ENCODE measurements around the gene PRKG1. TPM values are rescaled to one million over a fixed set of nuclear protein-coding genes. Genes with fewer than 3 reads are reported as not detected.

PRKG1 gene
- total and polyA plus RNA-seq, 2 of the 4 experiments (the other 2 are of a cell fraction) = 3.5 to 18.3 TPM

DNA sequence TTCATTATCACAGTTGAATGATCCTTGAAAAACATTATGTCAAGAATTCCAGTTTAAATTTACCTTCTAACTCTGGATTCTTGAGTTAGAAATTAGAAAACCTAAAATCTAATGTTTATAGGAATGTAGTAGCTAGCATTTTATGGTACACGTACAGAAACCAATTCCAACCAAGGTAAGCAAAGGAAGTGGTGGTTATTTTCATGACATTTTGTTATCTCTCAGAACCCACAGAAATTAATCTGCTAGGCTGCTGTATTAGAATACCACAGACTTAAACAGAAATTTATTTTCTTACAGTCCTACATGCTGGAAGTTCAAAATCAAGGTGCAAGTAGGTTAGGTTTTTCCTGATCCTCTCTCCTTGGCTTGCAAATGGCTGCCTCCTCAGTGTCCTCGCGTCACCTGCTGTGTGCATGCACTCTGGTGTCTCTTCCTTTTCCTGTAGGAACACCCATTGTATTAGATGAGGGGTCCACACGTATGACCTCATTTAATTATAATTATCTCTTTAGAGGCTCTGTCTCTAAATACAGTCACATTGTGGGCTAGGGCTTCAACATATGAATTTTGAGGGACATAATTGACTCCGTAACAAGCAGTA is 633.6 kb downstream of the PRKG1 start:
- dilution Hi-C loops (cut with HindIII; ENCODE audit: low sequenced_read_pairs, unreplicated experiment) (no loop called here), intact Hi-C loops (cut with micrococcal nuclease) (no loop called here), in situ Hi-C loops (cut with MboI; ENCODE audit: low sequenced_read_pairs) (no loop called here)
- Histone ChIP-seq H2BK120ac (ENCODE audit: low read depth, low read length) (no peak overlapping the region), H3K4me3 (ENCODE audit: insufficient read depth, low read depth, low read length) (no peak overlapping the region), H4K8ac (ENCODE audit: low read depth in 2 of 2, low read length in 2 of 2) (no peak overlapping the region), H3K56ac (ENCODE audit: extremely low read depth, insufficient read depth, low read length) (no peak overlapping the region), H3K18ac (ENCODE audit: low read depth, low read length) (no peak overlapping the region), H2BK20ac (ENCODE audit: low read depth, low read length) (no peak overlapping the region), H3K4me1 (ENCODE audit: control insufficient read depth, insufficient read depth, low read length) (no peaks in the 10 kb centered on the region), H4K91ac (ENCODE audit: insufficient read depth, low read depth, low read length) (no peak overlapping the region), H2AK9ac (replicated peaks; ENCODE audit: low read depth, low read length, poor library complexity) (no peak overlapping the region), H3K4me2 (ENCODE audit: low read depth, low read length) (no peak overlapping the region), H3K23ac (ENCODE audit: low read depth, low read length) (no peak overlapping the region), H3K14ac (replicated peaks; ENCODE audit: low read depth, low read length) (no peak overlapping the region), H2BK15ac (ENCODE audit: low read depth, low read length) (no peak overlapping the region), H3K9ac (ENCODE audit: low read depth, low read length) (no peak overlapping the region), H3K27ac (ENCODE audit: insufficient read depth, low read length) (no peak overlapping the region), H3K27me3 (ENCODE audit: control insufficient read depth, insufficient read depth, low read length) (no peaks in the 10 kb centered on the region), H3K9me3 (ENCODE audit: control insufficient read depth, insufficient read depth, low read length) (no peaks in the 10 kb centered on the region), H3K79me1 (ENCODE audit: low read depth in 1 of 2, low read length in 2 of 2) (0 out of 4 replicates have a peak, but pooled peaks cover 0 to 3% of the 10 kb centered on the region in 2 experiments), H2BK5ac (ENCODE audit: low read depth, low read length, poor library complexity, severe bottlenecking) (no peak overlapping the region), H3K4ac (ENCODE audit: low read depth, low read length) (no peak overlapping the region), H2AK5ac (ENCODE audit: low read depth, low read length) (no peak overlapping the region), H4K20me1 (ENCODE audit: insufficient read depth, low read length) (no peaks in the 10 kb centered on the region), H4K5ac (ENCODE audit: low read depth, low read length) (no peak overlapping the region), H3K36me3 (ENCODE audit: control insufficient read depth, insufficient read depth, low read length) (no peaks in the 10 kb centered on the region), H2AFZ (replicated peaks; ENCODE audit: low read length, poor library complexity) (no peak overlapping the region), H3K9me1 (ENCODE audit: insufficient read depth, low read length) (no peaks in the 10 kb centered on the region)
- no peak for DNase-seq
- CTCF ChIA-PET = no interaction called here
- POLR2A ChIA-PET (ENCODE audit: unreplicated experiment) = no interaction called here
- ATAC-seq (ENCODE audit: low read depth) = no peak
- WGBS, 2 experiments (ENCODE audit: extremely low coverage in 2 of 2, insufficient read length in 1 of 2) = no CpG with 5 or more reads among the region's 5 CpGs
- no TSS peak for BruUV-seq (replicated peaks)
- no peak for TF ChIP-seq FOS (IDR thresholded peaks at IDR 0.05; ENCODE audit: low read depth, low read length)
- TF ChIP-seq CEBPB (IDR thresholded peaks at IDR 0.05; ENCODE audit: low read depth, low read length) = no peak
- TF ChIP-seq BHLHE40 (IDR thresholded peaks at IDR 0.05; ENCODE audit: low read depth, low read length) = no peak
- TF ChIP-seq MXI1 (IDR thresholded peaks at IDR 0.05; ENCODE audit: borderline replicate concordance, low read depth, low read length) = no peak
- TF ChIP-seq, protein P1, sequence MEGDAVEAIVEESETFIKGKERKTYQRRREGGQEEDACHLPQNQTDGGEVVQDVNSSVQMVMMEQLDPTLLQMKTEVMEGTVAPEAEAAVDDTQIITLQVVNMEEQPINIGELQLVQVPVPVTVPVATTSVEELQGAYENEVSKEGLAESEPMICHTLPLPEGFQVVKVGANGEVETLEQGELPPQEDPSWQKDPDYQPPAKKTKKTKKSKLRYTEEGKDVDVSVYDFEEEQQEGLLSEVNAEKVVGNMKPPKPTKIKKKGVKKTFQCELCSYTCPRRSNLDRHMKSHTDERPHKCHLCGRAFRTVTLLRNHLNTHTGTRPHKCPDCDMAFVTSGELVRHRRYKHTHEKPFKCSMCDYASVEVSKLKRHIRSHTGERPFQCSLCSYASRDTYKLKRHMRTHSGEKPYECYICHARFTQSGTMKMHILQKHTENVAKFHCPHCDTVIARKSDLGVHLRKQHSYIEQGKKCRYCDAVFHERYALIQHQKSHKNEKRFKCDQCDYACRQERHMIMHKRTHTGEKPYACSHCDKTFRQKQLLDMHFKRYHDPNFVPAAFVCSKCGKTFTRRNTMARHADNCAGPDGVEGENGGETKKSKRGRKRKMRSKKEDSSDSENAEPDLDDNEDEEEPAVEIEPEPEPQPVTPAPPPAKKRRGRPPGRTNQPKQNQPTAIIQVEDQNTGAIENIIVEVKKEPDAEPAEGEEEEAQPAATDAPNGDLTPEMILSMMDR (conservative IDR thresholded peaks at IDR 0.05; ENCODE audit: low read depth, low read length) = no peak
- no peak for TF ChIP-seq NFE2L2 (IDR thresholded peaks at IDR 0.05; ENCODE audit: low read depth, low read length)
- no peak for TF ChIP-seq RAD21 (IDR thresholded peaks at IDR 0.05; ENCODE audit: low read length)
- no peak for TF ChIP-seq MAZ (IDR thresholded peaks at IDR 0.05; ENCODE audit: borderline replicate concordance, low read depth, low read length)
- TF ChIP-seq CHD1 (IDR thresholded peaks at IDR 0.05; ENCODE audit: low read depth, low read length) = no peak
- TF ChIP-seq SMC3 (IDR thresholded peaks at IDR 0.05; ENCODE audit: low read depth, low read length) = no peak
- TF ChIP-seq RFX5 (IDR thresholded peaks at IDR 0.05; ENCODE audit: low read depth, low read length) = no peak
- TF ChIP-seq, protein P2, sequence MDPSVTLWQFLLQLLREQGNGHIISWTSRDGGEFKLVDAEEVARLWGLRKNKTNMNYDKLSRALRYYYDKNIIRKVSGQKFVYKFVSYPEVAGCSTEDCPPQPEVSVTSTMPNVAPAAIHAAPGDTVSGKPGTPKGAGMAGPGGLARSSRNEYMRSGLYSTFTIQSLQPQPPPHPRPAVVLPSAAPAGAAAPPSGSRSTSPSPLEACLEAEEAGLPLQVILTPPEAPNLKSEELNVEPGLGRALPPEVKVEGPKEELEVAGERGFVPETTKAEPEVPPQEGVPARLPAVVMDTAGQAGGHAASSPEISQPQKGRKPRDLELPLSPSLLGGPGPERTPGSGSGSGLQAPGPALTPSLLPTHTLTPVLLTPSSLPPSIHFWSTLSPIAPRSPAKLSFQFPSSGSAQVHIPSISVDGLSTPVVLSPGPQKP (IDR thresholded peaks at IDR 0.05; ENCODE audit: borderline replicate concordance, low read depth, low read length) = no peak
